ENCODE measurements around the gene C17orf67. TPM values are rescaled to one million over a fixed set of nuclear protein-coding genes. Genes with fewer than 3 reads are reported as not detected.

The C17orf67 gene
- total and polyA plus RNA-seq, 2 experiments from 2014 or later: 1.0 to 3.7 TPM

- ATAC-seq: no peak
Observed at GRCh38 chr17:56867948-56868376, 34.2 kb upstream of the C17orf67 start.

More at GRCh38 chr17:56867948-56868376, 34.2 kb upstream of the C17orf67 start:
- no peaks in the 10 kb centered on the region for H3K4me1 Mint-ChIP-seq
- no peak overlapping the region for H3K4me3 ChIP-seq
- no peaks in the 10 kb centered on the region for H3K27me3 Mint-ChIP-seq (ENCODE audit: insufficient read depth, low read depth, poor library complexity)
- H2AFZ ChIP-seq: no peak overlapping the region
- H3K79me2 ChIP-seq (replicated peaks; ENCODE audit: insufficient read depth): no peaks in the 10 kb centered on the region
- H3K27ac Mint-ChIP-seq: no peak overlapping the region
- no peaks in the 10 kb centered on the region for H3K36me3 ChIP-seq (ENCODE audit: insufficient read depth)
- no peak overlapping the region for H3K4me2 ChIP-seq
- H3K27me3 ChIP-seq (ENCODE audit: insufficient read depth): no peaks in the 10 kb centered on the region
- H3K9me2 ChIP-seq (ENCODE audit: insufficient read depth): no peaks in the 10 kb centered on the region
- H3K27ac ChIP-seq (ENCODE audit: low read depth): no peak overlapping the region
- H3K4me3 Mint-ChIP-seq: no peak overlapping the region
- no peak for DNase-seq (ENCODE audit: low spot score)
- H3K4me1 ChIP-seq (ENCODE audit: insufficient read depth): no peaks in the 10 kb centered on the region
- no peaks in the 10 kb centered on the region for H3F3A ChIP-seq (replicated peaks; ENCODE audit: low read depth)
- TF ChIP-seq NANOG (IDR thresholded peaks at IDR 0.05; ENCODE audit: borderline replicate concordance) (no peak), POLR2AphosphoS5 (IDR thresholded peaks at IDR 0.05; ENCODE audit: low read depth) (no peak), JUNB (IDR thresholded peaks at IDR 0.05; ENCODE audit: unreplicated experiment) (no peak), ZNF114 (CRISPR knock-in tag; IDR thresholded peaks at IDR 0.05) (no peak), CTCF (conservative IDR thresholded peaks at IDR 0.05; ENCODE audit: low read depth in 2 of 2) (no peak), ETS1 (IDR thresholded peaks at IDR 0.05) (no peak), REST (IDR thresholded peaks at IDR 0.05; ENCODE audit: unreplicated experiment) (no peak), EZH2 (IDR thresholded peaks at IDR 0.05; ENCODE audit: low read depth, unreplicated experiment) (no peak), STAT1 (IDR thresholded peaks at IDR 0.05; ENCODE audit: unreplicated experiment) (no peak)
- H3K36me3 Mint-ChIP-seq (ENCODE audit: low read depth): no peaks in the 10 kb centered on the region
- H4K20me1 ChIP-seq (replicated peaks; ENCODE audit: insufficient read depth): no peaks in the 10 kb centered on the region
- no peaks in the 10 kb centered on the region for H3K9me3 Mint-ChIP-seq

Data from GM23338 (cell line).